NCI-H1930 (cell line): ENCODE data around the gene NELFCD.

Experiments used
- DNase-seq, 2 experiments: peaks; one replicate each; lab custom pipeline; 2025; lab: John Stamatoyannopoulos, UW

NELFCD gene

DNA sequence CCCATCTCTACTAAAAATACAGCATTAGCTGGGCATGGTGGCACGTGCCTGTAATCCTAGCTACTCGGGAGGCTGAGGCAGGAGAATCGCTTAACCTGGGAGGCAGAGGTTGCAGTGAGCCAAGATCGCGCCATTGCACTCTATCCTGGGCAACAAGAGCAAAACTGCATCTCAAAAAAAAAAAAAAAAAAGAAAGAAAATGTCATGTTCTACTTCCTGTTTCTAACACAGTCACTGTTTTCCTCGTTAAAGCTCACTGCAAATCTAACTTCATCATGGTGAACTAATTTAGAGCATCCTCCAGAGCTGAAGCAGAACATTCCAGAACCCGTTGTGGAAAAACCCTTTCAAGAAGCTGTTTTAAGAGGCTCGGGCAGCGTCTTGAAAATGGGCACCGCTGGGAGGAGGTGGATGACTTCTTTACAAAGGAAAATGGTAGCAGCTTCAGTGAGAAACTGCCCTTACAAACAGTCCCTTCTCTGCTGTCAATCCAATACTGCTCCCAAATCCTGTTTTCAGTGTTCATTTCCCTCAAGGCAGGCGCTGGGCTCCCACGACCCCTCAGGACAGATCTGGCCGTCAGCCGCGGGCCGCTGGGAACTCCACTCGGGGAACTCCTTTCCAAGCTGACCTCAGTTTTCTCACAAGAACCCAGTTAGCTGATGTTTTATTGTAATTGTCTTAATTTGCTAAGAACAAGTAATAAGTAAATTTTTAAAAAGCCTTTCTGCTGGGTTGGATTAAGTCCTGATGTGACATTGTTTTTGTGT is 13.5 kb downstream of the NELFCD start:
- no peak for DNase-seq

DNA sequence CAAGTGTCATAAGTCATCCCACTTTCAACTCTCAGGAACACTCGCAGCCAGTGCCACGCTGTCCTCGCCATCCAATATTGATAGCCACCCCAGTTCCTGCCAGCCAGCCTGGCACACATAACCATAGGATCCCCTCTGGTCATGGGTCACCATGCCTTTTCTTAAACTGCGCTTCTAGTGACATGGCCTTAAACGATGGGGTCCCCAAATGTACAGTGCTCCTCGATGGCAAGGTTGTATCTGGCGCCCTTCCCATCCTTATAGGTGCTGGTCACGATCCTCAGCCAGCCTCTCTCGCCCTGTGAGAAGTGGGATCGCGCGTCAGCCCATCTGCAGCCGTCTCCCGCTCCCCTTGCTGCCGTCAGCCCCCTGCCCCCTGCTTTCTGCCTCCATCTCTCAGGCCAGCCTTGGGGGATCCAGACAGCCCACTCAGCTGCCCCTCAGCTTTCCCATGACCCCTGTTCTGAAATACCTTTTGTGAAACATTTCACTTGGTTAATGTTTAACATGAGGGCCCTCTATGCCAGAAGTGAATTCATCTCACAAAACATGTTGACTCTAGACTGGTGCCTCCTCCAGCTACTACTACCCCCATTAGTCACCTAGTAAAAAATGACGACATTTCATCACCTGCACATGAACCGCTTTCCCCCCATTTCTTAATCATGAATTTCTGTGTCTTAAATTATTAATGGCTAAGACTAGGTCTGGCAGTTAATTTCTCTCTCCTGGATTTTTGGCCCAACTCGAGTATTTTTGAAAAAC is 14.6 kb downstream of the NELFCD start:
- DNase-seq, result no peak

DNA sequence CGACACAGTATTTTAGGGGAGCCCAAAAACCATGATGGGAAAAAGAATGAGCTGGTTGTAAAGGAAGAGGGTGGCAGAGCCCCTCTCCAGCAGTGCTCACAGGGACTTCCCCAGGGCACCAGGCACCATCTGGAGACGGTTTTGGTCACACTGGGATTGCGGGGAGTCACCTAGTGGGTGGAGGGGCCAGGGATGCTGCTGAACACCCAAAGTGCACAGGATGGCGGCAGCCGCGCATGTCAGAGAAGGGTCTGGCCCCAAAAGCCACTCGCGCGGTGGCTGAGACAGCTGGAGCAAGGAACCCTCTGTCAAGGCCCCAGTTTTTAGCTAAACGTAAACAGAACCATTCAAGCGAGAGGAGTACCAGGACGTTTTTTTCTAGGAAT is 15.2 kb downstream of the NELFCD start:
- no peak for DNase-seq

DNA sequence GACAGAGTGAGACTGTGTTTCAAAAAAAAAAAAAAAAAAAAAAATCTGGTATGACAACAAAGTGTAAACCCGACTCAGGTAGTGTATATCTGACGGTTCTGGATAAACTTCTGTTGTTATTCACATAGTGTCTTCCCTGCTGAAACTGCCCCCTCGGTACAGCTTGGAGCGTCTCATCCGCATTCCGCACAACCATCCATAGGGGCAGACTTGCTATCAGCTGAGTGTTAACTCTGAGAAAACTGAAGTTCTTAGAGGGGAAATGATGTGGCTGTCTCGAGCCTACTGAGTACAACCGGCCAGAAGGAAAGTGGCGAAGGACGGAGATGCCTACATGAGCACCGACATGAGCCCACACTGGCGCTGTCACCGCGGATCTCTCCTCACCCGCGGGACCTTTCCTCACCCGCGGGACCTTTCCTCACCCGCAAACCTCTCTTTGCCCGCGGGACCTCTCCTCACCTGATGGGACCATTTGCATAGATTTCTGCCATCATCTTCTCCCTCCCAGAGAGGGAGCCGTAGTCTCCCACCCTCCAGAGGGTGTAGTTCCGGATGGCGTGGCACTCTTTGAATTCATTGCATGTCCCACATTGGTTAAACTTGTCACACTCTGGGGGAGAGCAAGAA is 16.2 kb downstream of the NELFCD start:
- no peak for DNase-seq

DNA sequence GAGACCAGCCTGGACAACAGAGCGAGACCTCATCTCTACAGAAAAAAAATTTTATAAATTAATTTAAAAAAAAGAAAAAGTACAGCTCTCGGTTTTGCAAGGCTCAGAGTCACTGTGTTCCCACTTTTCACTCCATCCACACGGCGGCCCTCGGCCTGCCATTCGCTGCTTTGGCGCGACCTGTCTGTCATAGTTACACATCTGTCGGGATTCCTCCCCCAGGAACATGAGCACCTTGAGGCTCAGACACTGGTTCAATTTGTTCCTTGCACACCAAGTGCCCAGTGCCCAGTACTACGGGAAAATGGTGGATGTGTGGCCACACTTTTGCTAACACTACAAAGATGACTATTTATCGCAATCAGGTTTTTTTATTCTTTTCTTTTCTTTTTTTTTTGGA is 17.6 kb downstream of the NELFCD start:
- no peak for DNase-seq

DNA sequence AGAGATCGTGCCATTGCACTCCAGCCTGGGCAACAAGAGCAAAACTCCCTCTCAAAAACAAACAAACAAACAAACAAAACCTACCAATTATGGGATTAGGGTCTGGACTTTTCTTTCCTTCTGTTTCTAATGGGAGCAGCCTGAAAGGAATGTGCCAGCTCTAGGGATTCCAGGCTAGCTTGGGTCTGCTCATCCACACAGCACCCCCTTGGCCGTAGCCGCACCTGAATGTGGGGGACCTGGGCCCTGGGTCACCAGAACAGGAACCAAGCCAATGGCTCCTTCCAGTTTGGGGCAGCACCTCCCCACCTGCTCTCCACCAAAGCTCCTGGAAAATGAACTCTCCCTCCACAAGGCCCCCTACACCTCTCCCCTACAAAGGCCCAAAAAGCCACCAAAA is 19.3 kb downstream of the NELFCD start:
- no peak for DNase-seq

DNA sequence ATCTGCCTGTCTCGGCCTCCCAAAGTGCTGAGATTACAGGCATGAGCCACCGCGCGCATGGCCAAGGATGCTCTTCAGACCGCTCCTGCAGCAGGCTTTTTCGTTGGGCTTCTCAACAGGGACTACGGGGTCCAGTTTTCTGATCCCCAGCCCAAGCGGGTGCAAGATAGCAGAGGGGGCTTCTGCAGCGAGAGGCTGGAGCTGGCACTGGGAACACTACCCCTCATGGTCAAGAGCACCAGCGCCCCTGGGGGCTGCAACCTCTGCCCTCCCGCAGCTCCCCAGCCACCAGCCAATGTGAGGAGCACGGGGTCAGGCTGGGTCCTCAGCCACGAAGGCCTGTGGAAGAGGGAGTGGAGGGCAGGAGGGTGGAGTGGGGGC is 20.0 kb downstream of the NELFCD start:
- no peak for DNase-seq

DNA sequence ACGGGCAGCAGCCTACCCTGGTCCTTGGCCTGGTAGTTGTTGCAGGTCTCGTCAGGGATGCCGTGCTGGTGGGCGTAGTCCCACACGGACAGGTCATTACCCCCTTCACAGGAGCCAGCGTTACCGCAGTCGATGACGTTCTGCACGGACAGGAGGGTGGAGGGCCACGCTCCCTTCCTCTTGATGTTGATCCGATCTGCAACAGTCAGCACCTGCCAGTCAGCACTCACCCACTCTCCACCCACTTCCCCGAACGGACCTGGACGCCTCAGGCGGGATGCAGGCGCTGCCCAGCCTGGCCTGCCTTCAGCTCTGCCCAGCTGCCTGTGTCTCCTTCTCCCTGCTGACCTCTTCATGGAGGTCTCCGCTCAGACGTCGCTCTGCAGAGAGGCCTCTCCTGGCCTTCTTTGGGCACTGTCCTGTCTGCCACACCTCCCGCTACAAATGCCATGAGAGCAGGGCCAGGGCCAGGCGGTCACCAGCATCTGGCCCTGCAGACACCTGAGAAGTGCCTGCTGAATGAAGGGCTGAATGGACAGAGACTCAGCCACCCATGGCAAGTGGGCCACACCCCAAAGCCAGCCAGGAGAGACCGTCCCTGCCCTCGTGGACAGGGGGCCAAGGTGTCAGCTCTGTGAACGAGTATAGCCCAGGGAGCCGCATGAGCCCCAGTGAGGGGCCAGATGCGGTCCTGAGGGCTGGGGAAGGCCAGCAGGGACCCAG is 20.6 kb downstream of the NELFCD start:
- no peak for DNase-seq

DNA sequence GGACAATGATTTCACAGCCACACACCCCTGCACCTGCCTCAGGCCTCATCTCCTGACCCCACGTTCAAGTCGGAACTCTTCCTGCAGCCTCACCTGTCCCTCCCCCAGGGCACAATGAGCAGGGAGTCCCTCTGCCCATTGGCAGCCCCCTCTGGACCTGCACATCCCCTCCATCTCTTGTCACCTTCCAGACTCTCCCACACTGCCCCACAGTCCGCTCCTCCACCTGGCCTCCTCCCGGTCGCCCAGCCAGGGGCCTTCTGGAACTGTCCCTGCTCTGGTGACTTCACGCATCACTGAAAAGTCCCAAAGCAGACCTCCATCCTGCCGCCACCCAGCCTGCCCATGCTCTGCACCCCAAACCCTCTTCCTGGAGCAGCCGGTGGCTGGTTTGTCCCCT is 21.3 kb downstream of the NELFCD start:
- DNase-seq, result no peak

DNA sequence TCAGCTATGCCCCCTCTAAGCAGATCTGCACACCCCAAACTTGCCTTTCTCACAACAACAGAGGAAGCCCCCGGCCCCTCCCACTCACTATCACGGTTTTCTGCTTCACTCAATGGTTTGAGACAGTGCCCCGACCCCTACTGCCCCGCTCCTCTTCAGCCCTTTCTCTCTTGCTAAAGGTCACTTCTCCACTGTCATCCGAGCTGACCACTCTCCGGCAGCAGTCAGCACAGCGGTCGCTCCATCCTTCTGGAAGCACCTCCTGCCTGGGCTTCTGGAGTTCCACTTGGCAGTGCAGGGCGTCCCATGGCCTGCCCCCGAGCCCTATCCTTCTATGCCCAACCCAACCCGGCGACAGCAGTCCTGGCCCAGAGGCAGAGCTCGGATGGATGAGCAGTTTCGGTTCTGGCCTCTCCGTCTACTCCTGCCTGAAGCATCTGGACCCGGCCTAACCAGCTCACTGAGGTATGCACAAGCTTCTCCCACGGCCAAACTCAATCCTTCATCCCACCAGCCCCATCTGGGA is 21.9 kb downstream of the NELFCD start:
- DNase-seq, result no peak

DNA sequence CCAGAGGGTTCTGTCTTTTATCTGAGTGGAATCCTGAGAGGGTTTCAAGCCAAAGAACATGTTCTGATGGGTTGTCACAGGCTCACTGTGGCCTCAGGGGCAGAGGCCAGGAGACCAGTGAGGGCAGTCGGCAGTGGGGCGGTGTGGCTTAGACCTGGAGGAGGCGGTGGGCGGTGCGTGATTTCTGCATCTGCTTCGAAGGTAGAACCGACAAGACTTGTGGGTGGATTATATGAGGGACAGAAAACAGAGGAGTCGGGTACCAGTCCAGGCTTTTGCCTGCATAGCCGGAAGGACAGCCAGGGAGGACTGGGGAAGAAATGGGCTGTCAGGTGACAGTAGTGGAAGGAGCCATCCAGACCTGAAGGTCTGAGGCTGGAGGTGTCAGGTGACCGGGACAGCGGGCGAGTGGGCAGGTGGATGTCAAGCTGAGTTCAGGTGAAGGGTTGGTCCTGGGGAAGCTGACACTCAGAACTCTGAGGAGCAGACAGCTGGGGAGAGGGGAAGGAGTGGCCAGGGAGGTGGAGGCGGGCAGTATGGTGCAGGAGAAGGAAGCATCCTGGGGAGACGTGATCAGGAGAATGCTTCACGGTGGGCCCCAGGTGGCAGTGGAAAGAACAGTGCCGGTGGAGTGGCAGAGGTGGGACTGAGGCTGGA is 22.9 kb downstream of the NELFCD start:
- DNase-seq, result no peak

DNA sequence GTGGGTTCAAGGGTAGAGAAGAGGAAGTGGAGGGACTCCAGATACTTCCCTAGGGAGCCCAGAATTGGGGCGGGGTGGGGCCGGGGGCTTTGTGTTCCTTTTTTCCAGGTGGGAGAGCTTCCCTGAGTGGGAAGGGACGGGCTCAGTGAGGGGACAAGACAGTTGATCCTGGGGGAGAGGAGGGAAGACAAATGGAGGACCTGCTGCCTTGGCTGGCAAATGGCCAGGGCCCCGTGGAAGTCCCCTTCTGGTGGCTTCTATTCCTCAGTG is 23.4 kb downstream of the NELFCD start:
- no peak for DNase-seq

DNA sequence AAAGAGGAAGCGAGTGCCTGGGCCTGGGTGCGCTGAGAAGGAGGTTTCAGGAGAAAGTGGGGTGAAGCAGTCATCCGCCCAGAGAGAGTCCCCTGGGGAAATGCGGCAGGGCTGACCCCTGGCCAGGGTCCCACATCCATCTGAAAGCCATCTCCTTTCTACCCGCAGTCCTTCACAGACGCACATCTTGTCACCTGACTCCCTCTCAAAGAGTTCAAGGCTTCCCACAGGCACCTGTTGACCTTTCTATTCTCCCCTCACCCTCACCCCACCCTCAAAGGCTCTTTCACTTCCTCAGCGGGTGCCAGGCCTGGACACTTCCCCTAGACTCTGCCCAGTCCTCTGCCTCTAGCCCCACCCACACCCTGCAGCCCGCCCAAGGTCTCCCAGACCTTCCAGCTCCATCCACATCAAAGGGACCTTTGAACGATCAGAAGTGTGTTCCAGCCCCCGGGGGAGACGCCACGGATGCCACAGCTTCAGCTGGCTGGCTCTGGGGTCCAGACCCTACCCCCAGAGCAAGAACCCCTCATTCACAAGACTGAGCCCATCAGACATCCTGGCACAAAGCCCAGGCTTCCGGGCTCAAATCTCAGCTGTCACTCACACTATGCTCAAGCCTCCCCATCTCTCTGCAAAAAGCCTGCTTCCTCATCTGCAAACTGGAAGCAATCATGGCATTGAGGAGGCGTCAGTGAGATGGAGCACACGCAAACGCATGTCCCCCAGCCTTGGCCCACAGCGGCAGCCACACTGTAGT is 23.9 kb downstream of the NELFCD start:
- no peak for DNase-seq

DNA sequence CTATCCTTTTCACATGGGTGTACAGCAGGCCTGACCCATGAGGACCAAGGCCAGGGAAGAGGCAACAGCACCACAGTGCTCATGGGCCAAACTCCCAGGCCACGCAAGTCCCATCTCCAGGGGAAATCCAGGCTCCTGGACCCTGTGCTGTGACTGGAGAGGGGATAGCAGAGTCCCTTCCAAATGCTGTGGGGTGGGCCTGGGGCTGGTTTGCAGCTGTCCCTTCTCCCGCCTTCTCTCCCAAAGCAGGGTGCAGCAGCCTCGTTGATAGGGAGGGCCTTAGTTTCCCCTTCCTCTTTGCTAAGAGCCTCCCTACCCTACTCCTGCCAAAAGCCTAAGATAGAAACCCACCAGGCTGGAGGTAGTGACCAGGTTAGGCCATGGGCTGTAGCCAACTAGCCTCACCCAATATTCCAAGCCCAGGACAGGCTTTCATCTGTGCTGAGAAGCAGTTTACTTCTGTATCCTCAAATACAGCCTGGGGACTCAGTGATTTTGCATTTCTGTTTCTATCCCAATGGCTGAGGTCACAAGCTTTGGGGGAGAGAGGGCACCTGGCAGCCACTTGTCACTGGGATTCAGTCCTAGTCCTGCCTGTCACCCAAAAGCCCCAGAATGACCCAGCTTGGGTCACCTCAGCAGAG is 24.6 kb downstream of the NELFCD start:
- no peak for DNase-seq

DNA sequence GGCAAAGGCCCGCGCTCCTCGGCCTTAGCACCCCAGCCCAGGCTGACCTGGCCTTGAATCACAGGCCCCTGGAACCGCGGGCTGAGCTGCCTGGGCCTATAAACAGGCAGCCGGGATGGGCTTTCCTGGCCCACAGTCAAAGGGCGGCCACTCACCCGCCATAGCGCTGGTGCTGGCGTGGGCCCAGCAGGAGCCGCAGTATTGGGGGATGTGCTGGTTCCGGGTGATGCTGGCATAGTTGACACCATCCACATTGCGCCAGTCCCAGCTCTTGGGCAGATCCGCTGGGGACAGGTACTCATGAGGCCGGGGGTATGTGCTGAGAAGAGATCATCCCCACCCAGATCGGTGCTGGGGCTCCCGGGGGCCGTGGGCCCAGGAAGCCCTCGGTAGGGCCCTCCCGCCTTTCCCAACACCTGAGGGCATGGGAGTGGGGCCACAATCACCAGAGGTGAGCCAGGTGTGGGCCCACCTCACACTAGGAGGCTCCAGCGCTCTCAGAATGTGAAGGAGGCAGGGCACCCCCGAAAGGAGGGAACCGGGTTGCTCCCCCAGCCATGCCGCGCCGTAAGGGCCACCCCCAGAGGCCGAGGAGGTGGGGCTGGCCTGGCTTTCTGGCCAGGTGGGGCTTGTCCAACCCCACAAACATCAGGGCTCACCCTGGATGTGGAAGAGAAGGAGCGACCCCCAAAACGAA is 25.3 kb downstream of the NELFCD start:
- no peak for DNase-seq

DNA sequence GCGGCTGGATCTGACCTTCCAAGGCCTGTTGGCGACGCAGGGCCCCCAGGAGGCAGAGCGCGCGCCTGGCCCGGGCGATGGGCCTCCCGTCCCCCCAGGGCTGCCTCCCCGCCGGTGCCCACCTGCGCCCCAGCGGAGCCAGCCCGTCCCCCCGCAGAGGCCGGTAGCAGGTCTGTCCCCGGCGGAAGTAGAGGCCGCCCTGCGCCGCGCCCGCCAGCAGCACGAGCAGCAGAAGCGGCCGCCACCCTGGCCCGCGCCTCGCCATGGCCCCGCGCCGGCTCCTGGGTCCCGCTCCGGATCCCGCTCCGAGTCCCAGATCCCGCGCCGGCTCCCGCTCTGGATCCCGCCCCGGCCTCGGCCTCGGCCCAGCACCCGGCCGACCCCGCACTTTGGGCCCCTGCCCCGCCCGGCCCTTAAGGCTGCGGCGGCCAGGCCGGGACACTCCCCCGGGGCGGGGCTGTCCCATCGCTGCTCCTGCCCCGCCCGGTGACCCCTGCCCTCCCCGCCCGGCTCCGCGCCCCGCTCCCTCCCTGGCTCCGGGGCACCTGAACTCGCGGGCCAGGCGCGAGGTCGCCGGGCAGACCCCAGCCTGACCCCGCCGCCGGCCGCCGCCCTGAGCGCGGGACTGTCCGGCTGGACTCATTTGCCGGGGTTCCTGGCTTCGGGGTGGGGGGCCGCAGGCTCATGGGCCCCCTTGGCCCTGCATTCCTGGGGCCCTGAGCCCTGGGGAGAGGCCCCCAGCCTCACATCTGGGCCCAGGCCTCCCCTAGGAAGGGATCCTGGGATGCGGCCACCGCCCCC is 26.0 kb downstream of the NELFCD start, which contains the start of gene CTSZ:
TSS of gene CTSZ (minus strand) at position 391 of the 801 bp plus-strand sequence. CDS start at position 265, 126 bp downstream.
- DNase-seq, result no peak

DNA sequence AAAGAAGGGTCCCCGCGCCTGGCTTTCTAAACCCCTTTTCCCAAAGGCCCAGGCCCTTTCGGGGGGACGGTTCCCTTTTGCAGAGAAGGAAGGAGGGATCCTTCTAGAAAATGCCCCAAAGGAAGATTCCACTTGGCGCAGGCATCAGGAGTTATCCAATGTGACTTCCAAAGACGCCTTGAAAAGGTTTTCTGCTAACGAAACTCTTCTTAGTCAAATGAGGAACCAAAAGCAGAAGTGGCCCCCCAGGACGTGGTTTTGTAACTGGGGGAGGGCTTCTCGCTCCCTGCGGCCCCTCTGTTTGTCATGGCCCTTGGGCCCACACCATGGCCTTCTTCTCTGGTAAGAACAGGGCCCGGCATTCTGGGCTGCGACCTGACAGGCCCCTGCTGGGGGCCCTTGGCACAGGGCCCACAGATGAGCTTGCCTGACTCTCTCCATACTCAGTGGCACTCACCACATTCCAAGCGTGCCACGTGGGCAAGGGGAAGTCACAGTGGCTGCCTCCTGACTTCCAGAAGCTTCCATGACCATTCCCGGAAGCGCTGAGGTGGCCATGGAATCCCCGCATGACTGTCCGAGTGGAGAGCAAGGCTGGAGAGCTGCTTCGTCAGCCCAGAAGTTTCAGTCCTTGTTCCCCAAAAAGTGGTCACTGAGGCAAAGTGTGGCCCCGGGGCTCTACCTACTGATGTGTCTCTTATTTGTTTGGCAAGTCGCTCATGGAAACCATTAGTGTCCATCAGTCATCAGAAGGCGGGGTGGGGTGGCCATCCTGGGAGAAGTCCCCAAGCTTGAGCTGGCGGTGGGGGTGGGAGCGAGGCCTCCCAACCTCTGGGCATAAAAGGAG is 26.8 kb downstream of the NELFCD start:
- no peak for DNase-seq

DNA sequence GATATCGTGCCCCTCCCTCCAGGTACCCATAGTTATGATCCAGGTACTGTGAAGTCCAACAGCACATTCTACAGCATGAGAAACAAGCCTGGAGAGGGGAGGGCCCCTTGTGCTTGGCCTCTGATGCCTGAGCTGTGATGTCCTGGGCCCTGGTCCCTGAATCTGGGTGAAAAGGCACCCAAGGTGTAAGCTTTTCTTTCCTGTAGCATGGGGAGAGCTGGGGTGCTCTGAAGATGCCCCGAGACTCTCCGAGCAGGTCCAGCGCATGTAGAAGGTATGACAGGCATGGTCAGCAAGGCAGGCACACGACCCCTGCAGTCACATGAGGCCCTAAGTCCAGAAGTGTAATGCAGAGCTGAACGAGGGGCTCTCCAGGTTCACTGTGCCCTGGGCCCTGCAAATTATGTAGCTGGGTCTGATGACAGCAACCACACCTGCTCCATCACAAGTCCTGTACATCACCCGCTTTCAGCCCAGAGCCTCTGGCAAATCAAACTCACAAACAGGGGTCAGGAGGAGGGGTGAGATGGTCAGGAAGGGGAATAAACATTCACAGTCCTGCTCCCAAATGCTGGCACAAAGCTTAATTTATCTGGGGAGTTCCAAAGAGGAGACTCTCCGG is 27.8 kb downstream of the NELFCD start:
- no peak for DNase-seq
